ENCODE results near the gene CLMN. TPM values are rescaled to one million over a fixed set of nuclear protein-coding genes. Genes with fewer than 3 reads are reported as not detected.

CLMN gene
- total RNA-seq, 1 experiment from 2014 or later: 33.4 TPM

DNA sequence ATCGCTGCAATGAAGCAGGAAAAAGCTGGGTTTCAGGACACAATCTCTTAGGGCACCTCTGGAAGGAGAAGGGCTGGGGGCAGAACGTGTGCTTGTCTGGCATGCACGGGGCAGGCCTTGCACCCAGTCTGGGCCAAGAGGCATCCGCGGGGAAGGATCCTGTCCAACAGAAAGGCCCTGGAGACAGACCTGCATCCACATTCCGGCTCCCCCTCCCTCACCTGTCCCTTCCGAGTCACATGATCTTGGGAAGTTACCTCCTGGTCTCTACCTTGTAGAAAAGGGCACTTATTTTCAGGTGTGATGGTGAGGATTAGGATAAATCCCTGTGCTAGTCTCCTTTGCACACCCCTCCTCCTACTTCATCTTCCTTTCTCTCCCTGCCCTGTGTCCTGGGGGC is 25.4 kb downstream of the CLMN start:
- H3K4me3 ChIP-seq (replicated peaks in 1 of 2; ENCODE audit: low read depth in 1 of 2, low read length in 2 of 2): no peak overlapping the region
- peaks cover 6 to 35% of the 10 kb centered on the region in 2 experiments; a peak in 3 of 4 replicates for H3K4me1 ChIP-seq (ENCODE audit: control insufficient read depth in 1 of 2, insufficient read depth in 2 of 2, low read length in 2 of 2)
- intact Hi-C loops (cut with micrococcal nuclease): no loop called here
- no peak; the same call in 1 of the 2 replicates for ATAC-seq
- H2AFZ ChIP-seq (ENCODE audit: low read depth, low read length, poor library complexity, severe bottlenecking): no peak overlapping the region
- H4K20me1 ChIP-seq (ENCODE audit: insufficient read depth): no peaks in the 10 kb centered on the region
- no peaks in the 10 kb centered on the region for H3K9me3 ChIP-seq (ENCODE audit: control insufficient read depth in 1 of 2, insufficient read depth in 1 of 2, low read depth in 1 of 2, low read length in 2 of 2)
- H3K9me2 ChIP-seq (ENCODE audit: insufficient read depth): no peaks in the 10 kb centered on the region
- H3K9ac ChIP-seq (ENCODE audit: low read length): no peak overlapping the region
- POLR2A ChIA-PET: no interaction called here
- H3K27me3 ChIP-seq (ENCODE audit: insufficient read depth, low read length): no peaks in the 10 kb centered on the region
- RAD21 ChIA-PET (ENCODE audit: low non-redundant PET in 1 of 2, low total read pairs in 2 of 2, uncharacterized antibody in 2 of 2, unreplicated experiment in 2 of 2): no interaction called here
- DNase-seq (ENCODE audit: low read depth, low spot score): no peak
- no peak overlapping the region for H3K27ac ChIP-seq (ENCODE audit: low read depth, low read length)
- BruUV-seq (replicated peaks): no TSS peak
- TF ChIP-seq EZH2phosphoT487 (IDR thresholded peaks at IDR 0.05; ENCODE audit: borderline replicate concordance) (no peak), CBX3 (IDR thresholded peaks at IDR 0.05; ENCODE audit: low read depth) (no peak), SIN3A (IDR thresholded peaks at IDR 0.05; ENCODE audit: low read depth) (no peak), EZH2 (IDR thresholded peaks at IDR 0.05) (no peak), POLR2A (IDR thresholded peaks at IDR 0.05; ENCODE audit: borderline replicate concordance, extremely low read depth, insufficient read depth, insufficient read length) (no peak), ZFX (IDR thresholded peaks at IDR 0.05) (no peak), ZNF274 (IDR thresholded peaks at IDR 0.05; ENCODE audit: low read depth, low read length) (no peak), POLR2AphosphoS5 (IDR thresholded peaks at IDR 0.05; ENCODE audit: low read depth, low read length) (no peak), EGR1 (IDR thresholded peaks at IDR 0.05; ENCODE audit: low read depth) (no peak), TCF7L2 (IDR thresholded peaks at IDR 0.05; ENCODE audit: borderline replicate concordance, extremely low read depth, insufficient read depth, insufficient read length) (no peak), FOSL1 (IDR thresholded peaks at IDR 0.05; ENCODE audit: low read depth) (no peak), YY1 (IDR thresholded peaks at IDR 0.05; ENCODE audit: extremely low read depth, insufficient replicate concordance, low read depth, low read length) (no peak), CEBPB (IDR thresholded peaks at IDR 0.05; ENCODE audit: low read depth) (no peak), ELF1 (IDR thresholded peaks at IDR 0.05; ENCODE audit: borderline replicate concordance, low read depth) (no peak), JUND (IDR thresholded peaks at IDR 0.05) (no peak)
- TF ChIP-seq, protein P1, sequence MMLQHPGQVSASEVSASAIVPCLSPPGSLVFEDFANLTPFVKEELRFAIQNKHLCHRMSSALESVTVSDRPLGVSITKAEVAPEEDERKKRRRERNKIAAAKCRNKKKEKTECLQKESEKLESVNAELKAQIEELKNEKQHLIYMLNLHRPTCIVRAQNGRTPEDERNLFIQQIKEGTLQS (IDR thresholded peaks at IDR 0.05): no peak
- TF ChIP-seq, protein P2, sequence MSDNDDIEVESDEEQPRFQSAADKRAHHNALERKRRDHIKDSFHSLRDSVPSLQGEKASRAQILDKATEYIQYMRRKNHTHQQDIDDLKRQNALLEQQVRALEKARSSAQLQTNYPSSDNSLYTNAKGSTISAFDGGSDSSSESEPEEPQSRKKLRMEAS (IDR thresholded peaks at IDR 0.05): no peak
- TF ChIP-seq, protein P3, sequence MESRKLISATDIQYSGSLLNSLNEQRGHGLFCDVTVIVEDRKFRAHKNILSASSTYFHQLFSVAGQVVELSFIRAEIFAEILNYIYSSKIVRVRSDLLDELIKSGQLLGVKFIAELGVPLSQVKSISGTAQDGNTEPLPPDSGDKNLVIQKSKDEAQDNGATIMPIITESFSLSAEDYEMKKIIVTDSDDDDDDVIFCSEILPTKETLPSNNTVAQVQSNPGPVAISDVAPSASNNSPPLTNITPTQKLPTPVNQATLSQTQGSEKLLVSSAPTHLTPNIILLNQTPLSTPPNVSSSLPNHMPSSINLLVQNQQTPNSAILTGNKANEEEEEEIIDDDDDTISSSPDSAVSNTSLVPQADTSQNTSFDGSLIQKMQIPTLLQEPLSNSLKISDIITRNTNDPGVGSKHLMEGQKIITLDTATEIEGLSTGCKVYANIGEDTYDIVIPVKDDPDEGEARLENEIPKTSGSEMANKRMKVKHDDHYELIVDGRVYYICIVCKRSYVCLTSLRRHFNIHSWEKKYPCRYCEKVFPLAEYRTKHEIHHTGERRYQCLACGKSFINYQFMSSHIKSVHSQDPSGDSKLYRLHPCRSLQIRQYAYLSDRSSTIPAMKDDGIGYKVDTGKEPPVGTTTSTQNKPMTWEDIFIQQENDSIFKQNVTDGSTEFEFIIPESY (IDR thresholded peaks at IDR 0.05; ENCODE audit: extremely low read depth, insufficient replicate concordance, low read length): no peak
- TF ChIP-seq, protein P4, sequence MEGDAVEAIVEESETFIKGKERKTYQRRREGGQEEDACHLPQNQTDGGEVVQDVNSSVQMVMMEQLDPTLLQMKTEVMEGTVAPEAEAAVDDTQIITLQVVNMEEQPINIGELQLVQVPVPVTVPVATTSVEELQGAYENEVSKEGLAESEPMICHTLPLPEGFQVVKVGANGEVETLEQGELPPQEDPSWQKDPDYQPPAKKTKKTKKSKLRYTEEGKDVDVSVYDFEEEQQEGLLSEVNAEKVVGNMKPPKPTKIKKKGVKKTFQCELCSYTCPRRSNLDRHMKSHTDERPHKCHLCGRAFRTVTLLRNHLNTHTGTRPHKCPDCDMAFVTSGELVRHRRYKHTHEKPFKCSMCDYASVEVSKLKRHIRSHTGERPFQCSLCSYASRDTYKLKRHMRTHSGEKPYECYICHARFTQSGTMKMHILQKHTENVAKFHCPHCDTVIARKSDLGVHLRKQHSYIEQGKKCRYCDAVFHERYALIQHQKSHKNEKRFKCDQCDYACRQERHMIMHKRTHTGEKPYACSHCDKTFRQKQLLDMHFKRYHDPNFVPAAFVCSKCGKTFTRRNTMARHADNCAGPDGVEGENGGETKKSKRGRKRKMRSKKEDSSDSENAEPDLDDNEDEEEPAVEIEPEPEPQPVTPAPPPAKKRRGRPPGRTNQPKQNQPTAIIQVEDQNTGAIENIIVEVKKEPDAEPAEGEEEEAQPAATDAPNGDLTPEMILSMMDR (IDR thresholded peaks at IDR 0.05 in 2 of 3, conservative IDR thresholded peaks at IDR 0.05 in 1 of 3; ENCODE audit: borderline replicate concordance in 1 of 3, insufficient read depth in 1 of 3, low read depth in 2 of 3, low read length in 2 of 3): no peak
- H3K79me2 ChIP-seq (ENCODE audit: insufficient read depth, low read length): peaks cover 10% of the 10 kb centered on the region; the same call in 1 of the 2 replicates
- CTCF ChIA-PET: no interaction called here
- no peaks in the 10 kb centered on the region for H3K36me3 ChIP-seq (ENCODE audit: control insufficient read depth in 1 of 2, insufficient read depth in 2 of 2, low read length in 2 of 2)
- no peak overlapping the region for H3K4me2 ChIP-seq (ENCODE audit: low read length)
